ENCODE results near the gene SCAPER. TPM values are rescaled to one million over a fixed set of nuclear protein-coding genes. Genes with fewer than 3 reads are reported as not detected.
"Not testable (repeated sequence)": the region's sequence is repeated elsewhere in the genome, so short reads cannot be mapped to it uniquely, and the experiment has no call there.

SCAPER gene
- total and polyA plus RNA-seq, 10 donors = 3.9 to 53.3 (median 34.0) TPM

GRCh38 chr15:76903251-76903681, 1.9 kb downstream of the SCAPER start:
- Histone ChIP-seq H3K4me3 (peak overlapping the region in 1 of 8 donors; percentile 86), H3K4me1 (peaks cover 14 to 45% (median 33%) of the 10 kb centered on the region in 6 donors), H3K27ac (peak overlapping the region; percentile 2 to 93 (median 92)), H3K27me3 (replicated peaks in 1 of 7) (no peaks in the 10 kb centered on the region), H3K9me3 (no peaks in the 10 kb centered on the region), H3K36me3 (no peaks in the 10 kb centered on the region)
- TF ChIP-seq, protein P1, sequence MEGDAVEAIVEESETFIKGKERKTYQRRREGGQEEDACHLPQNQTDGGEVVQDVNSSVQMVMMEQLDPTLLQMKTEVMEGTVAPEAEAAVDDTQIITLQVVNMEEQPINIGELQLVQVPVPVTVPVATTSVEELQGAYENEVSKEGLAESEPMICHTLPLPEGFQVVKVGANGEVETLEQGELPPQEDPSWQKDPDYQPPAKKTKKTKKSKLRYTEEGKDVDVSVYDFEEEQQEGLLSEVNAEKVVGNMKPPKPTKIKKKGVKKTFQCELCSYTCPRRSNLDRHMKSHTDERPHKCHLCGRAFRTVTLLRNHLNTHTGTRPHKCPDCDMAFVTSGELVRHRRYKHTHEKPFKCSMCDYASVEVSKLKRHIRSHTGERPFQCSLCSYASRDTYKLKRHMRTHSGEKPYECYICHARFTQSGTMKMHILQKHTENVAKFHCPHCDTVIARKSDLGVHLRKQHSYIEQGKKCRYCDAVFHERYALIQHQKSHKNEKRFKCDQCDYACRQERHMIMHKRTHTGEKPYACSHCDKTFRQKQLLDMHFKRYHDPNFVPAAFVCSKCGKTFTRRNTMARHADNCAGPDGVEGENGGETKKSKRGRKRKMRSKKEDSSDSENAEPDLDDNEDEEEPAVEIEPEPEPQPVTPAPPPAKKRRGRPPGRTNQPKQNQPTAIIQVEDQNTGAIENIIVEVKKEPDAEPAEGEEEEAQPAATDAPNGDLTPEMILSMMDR (IDR thresholded peaks at IDR 0.05 in 8 of 11, conservative IDR thresholded peaks at IDR 0.05 in 3 of 11) = peak in 7 of 11 experiments; percentile 21 to 44 (median 30)
- no peak for TF ChIP-seq POLR2AphosphoS5 (IDR thresholded peaks at IDR 0.05)
- TF ChIP-seq POLR2A (IDR thresholded peaks at IDR 0.05) = no peak
- intact Hi-C loops (cut with DNase I; ENCODE audit: low total_unique reads) = no loop called here
- DNase-seq = no peak

DNA sequence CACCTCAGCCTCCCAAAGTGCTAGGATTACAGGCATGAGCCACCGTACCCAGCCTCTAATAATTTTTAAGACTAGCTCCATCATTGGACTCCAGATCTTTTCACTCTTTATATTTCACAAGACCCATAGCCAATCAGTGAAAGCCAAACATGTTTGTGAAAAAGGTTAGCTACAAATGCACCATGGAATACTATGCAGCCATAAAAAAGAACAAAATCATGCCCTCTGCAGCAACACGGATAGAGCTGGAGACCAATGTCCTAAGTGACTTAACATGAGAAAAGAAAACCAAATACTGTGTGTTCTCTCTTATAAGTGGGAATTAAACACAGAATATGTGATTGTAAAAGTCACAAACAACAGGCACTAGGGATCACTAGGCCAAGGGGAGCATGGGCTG, 3.2 kb downstream of the SCAPER start:
- intact Hi-C loops (cut with DNase I; ENCODE audit: low total_unique reads) = no loop called here
- Histone ChIP-seq H3K27ac (no peak overlapping the region), H3K4me1 (peaks cover 14 to 45% (median 33%) of the 10 kb centered on the region in 6 donors), H3K9me3 (no peaks in the 10 kb centered on the region), H3K27me3 (replicated peaks in 1 of 7) (no peaks in the 10 kb centered on the region), H3K36me3 (no peaks in the 10 kb centered on the region), H3K4me3 (no peak overlapping the region)
- no peak for TF ChIP-seq POLR2AphosphoS5 (IDR thresholded peaks at IDR 0.05)
- TF ChIP-seq, protein P1 (IDR thresholded peaks at IDR 0.05 in 8 of 11, conservative IDR thresholded peaks at IDR 0.05 in 3 of 11) = no peak
- TF ChIP-seq POLR2A (IDR thresholded peaks at IDR 0.05) = no peak
- WGBS, 5 donors = 95 to 99% (median 97%) methylated on average over 2 of the region's 2 CpGs
- no peak for DNase-seq

- H3K4me3 ChIP-seq; H3K36me3 ChIP-seq; H3K27me3 ChIP-seq (replicated peaks in 1 of 7); H3K9me3 ChIP-seq; DNase-seq; H3K27ac ChIP-seq; intact Hi-C loops (cut with DNase I; ENCODE audit: low total_unique reads): not testable (repeated sequence)
- 69 to 80% (median 77%) methylated on average over 1 to 2 of the region's 6 CpGs; no CpG with 5 or more reads in 1 of the 5 donors for WGBS, 5 donors
- H3K4me1 ChIP-seq = peaks cover 9 to 32% (median 24%) of the 10 kb centered on the region in 6 donors
Measured at GRCh38 chr15:76899931-76900310, 5.2 kb downstream of the SCAPER start.

- intact Hi-C loops (cut with DNase I; ENCODE audit: low total_unique reads); H3K9me3 ChIP-seq; DNase-seq; H3K27ac ChIP-seq; H3K36me3 ChIP-seq; H3K27me3 ChIP-seq (replicated peaks in 1 of 7); H3K4me3 ChIP-seq: not testable (repeated sequence)
- H3K4me1 ChIP-seq = peaks cover 9 to 27% (median 19%) of the 10 kb centered on the region in 6 donors
- 91 to 96% (median 95%) methylated on average over 33 to 39 of the region's 39 CpGs for WGBS, 5 donors
Measured at GRCh38 chr15:76899176-76899930, 5.8 kb downstream of the SCAPER start.

- TF ChIP-seq, protein P1 (IDR thresholded peaks at IDR 0.05 in 8 of 11, conservative IDR thresholded peaks at IDR 0.05 in 3 of 11) = no peak
- no peak for TF ChIP-seq POLR2A (IDR thresholded peaks at IDR 0.05)
- TF ChIP-seq POLR2AphosphoS5 (IDR thresholded peaks at IDR 0.05) = no peak
- intact Hi-C loops (cut with DNase I; ENCODE audit: low total_unique reads) = no loop called here
- H3K4me1 ChIP-seq = peaks cover 0 to 15% (median 7%) of the 10 kb centered on the region in 6 donors
- 63 to 94% (median 79%) methylated on average over 4 of the region's 4 CpGs for WGBS, 5 donors
- H3K9me3 ChIP-seq = peaks cover 0 to under 1% (median 0%) of the 10 kb centered on the region in 8 donors
- no peaks in the 10 kb centered on the region for H3K27me3 ChIP-seq (replicated peaks in 1 of 7)
- H3K4me3 ChIP-seq = no peak overlapping the region
- H3K27ac ChIP-seq = no peak overlapping the region
- H3K36me3 ChIP-seq = peaks cover 0 to 10% (median 0%) of the 10 kb centered on the region in 6 donors
- DNase-seq = no peak
Measured at GRCh38 chr15:76898102-76898501, 7.0 kb downstream of the SCAPER start.
